22Rv1 (cell line): ENCODE results near the gene TTC16.

Source experiments
- ZFX ChIP-seq: fragments of 450-650 bp; IDR thresholded peaks from 2 replicates; pipeline ENCODE4 v1.6.1; 2017; ENCODE audit warnings: antibody characterized with exemption, borderline replicate concordance
- TF ChIP-seq, protein P1 (sequence below): fragments of 450-650 bp; IDR thresholded peaks from 2 replicates; pipeline ENCODE4 v1.5.1; 2017; ENCODE audit warnings: mild to moderate bottlenecking

DNA sequence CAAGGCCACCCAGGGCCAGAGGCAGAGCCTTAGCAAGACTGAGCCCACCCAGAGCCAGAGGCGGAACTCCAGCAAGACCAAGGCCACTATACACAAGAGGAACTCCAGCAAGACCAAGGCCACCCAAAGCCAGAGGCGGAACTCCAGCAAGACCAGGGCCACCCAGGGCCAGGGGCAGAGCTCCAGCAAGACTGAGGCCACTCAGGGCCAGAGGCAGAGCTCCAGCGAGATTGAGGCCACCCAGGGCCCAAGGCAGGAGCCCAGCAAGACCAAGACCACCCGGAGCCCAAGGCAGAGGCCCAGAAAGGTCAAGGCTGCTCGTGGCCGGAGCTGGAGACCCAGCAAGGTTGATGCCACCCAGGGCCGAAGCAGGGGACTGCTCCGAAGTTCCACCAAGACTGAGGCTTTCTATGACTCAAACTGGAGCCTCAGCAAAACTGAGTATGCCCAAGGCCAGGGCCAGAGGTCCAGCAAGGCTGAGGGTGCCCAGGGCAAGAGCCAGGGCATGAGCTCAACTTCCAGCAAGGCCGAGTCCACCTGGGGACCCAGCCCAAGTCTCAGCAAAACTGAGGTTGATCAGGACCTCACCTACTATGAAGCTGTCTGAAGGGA is 15.0 kb downstream of the TTC16 start:
- TF ChIP-seq, protein P1, sequence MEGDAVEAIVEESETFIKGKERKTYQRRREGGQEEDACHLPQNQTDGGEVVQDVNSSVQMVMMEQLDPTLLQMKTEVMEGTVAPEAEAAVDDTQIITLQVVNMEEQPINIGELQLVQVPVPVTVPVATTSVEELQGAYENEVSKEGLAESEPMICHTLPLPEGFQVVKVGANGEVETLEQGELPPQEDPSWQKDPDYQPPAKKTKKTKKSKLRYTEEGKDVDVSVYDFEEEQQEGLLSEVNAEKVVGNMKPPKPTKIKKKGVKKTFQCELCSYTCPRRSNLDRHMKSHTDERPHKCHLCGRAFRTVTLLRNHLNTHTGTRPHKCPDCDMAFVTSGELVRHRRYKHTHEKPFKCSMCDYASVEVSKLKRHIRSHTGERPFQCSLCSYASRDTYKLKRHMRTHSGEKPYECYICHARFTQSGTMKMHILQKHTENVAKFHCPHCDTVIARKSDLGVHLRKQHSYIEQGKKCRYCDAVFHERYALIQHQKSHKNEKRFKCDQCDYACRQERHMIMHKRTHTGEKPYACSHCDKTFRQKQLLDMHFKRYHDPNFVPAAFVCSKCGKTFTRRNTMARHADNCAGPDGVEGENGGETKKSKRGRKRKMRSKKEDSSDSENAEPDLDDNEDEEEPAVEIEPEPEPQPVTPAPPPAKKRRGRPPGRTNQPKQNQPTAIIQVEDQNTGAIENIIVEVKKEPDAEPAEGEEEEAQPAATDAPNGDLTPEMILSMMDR: no peak
- no peak for TF ChIP-seq ZFX
